Keratinocyte (primary cell): ENCODE measurements around the gene FBXO17.

Experiments used
- EZH2 ChIP-seq: IDR thresholded peaks from one replicate; pipeline ENCODE4 v1.6.1; 2012; ENCODE audit warnings: inconsistent platforms, mild to moderate bottlenecking, low read length, moderate library complexity
- TF ChIP-seq, protein P1 (sequence below), 3 experiments: IDR thresholded peaks in 1 of 3; conservative IDR thresholded peaks in 1 of 3; optimal IDR thresholded peaks in 1 of 3; 2 replicates in 2 of 3; 3 replicates in 1 of 3; pipeline versions ENCODE3 to v1.5.1; 2011; ENCODE audit warnings: low read length in 3 of 3, mild to moderate bottlenecking in 3 of 3, moderate library complexity in 2 of 3, control low read depth in 1 of 3, inconsistent platforms in 1 of 3; ENCODE audit not compliant: insufficient read depth in 2 of 3; ENCODE audit errors: extremely low read depth in 1 of 3

DNA sequence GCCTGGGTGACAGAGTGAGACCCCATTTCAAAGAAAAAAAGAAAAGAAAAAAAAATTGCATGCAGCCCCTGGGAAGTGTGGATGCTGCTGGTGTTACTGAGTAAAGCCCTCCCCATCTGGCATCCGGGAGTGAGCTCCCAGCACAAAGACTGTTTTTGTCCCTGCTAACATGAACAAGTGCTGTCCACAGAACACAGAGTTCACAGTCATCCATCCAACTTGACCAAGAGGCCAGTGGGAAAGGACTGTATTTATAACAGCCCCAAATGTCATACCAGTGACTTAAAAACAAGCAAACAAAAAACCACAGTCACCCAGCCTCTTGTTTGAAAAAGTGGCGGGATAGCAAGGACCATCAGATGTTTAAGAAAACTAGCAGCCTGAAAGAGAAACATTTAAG lies 10.8 kb downstream of the FBXO17 start:
- TF ChIP-seq, protein P1, sequence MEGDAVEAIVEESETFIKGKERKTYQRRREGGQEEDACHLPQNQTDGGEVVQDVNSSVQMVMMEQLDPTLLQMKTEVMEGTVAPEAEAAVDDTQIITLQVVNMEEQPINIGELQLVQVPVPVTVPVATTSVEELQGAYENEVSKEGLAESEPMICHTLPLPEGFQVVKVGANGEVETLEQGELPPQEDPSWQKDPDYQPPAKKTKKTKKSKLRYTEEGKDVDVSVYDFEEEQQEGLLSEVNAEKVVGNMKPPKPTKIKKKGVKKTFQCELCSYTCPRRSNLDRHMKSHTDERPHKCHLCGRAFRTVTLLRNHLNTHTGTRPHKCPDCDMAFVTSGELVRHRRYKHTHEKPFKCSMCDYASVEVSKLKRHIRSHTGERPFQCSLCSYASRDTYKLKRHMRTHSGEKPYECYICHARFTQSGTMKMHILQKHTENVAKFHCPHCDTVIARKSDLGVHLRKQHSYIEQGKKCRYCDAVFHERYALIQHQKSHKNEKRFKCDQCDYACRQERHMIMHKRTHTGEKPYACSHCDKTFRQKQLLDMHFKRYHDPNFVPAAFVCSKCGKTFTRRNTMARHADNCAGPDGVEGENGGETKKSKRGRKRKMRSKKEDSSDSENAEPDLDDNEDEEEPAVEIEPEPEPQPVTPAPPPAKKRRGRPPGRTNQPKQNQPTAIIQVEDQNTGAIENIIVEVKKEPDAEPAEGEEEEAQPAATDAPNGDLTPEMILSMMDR (optimal IDR thresholded peaks at IDR 0.05 in 1 of 3, IDR thresholded peaks at IDR 0.05 in 1 of 3, conservative IDR thresholded peaks at IDR 0.05 in 1 of 3; ENCODE audit: extremely low read depth in 1 of 3, insufficient read depth in 2 of 3, low read length in 3 of 3) = no peak
- TF ChIP-seq EZH2 = no peak
